DMS79 treated with DMSO at 0.1 percent for 48 hours (cell line): ENCODE data around the gene FZD7.

Experiments used
- DNase-seq: peaks from one replicate; lab custom pipeline; 2025; lab: John Stamatoyannopoulos, UW

The FZD7 gene

GRCh38 chr2:202014318-202014717, 19.3 kb upstream of the FZD7 start:
- DNase-seq: no peak

DNA sequence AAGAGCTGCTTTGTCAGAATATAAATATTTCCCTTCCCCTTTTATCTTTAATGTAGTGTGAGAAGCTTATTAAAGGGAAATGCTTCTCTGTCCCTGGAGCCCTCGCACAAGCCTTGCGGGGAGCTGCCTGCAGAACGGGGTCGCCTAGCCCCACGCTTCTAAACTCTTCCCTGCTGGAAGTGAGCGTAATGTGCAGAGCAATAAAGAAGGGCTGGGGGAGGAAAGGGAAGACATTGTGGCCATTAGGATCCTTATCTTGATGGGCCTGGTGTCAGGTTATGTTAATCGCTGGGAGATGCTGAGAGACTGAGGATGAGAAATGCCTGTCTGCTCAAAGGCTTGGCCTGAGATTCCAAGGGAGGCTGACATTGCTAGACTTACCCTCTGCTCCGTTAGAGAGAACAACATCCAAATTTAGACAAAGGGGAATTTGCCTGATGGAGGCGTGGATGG, 18.9 kb upstream of the FZD7 start:
- DNase-seq: no peak

DNA sequence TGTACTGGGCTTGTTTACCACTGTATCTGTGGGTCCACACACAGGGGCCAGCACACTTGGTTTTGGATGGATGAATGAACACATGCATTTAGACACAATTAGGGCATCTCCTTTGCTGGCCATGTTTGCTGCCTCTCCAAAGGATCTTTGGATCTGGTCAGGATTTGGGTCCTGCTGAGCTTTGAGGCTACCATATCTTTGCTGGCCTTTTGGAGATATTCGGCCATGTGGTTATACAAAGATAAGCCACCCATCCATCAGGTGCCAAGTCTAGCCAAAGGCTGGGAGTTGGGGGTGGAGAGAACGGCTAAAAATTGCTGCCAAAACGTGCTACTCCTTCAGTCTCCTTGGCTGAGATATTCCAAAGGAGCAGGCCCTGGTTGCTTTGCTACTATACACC, 18.2 kb upstream of the FZD7 start:
- no peak for DNase-seq

DNA sequence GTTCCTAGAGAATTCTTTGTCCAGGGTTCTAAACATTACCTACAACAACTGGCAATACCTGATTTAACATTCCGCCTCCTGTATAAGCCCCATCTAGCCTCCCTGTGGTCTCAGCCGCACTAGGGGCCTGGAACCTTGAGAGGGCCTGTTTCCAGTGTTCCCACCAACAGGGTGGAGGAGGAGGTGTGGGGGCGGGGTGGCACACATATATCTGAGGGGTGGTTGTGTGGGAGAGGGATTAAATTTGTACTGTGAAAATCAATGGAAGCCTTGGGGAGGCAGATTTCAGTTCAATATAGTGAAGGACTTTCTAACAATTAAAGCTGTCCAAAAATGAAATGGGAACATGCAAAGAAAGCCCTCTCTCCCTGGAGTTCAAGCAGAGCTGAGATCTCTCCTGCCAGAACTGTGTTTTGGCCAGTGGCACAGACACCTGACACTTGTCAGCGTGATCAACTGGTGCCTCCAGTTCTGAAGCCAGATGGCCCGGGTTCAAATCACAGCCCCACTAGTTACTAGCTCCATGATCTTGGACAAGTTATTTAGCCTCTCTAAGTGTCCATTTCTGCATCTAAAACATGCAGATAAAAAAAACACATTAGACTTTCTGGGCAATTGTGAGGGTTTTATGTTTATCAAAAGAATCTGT, 17.0 kb upstream of the FZD7 start:
- no peak for DNase-seq

- no peak for DNase-seq
Observed at GRCh38 chr2:202017940-202018339, 15.7 kb upstream of the FZD7 start.

DNA sequence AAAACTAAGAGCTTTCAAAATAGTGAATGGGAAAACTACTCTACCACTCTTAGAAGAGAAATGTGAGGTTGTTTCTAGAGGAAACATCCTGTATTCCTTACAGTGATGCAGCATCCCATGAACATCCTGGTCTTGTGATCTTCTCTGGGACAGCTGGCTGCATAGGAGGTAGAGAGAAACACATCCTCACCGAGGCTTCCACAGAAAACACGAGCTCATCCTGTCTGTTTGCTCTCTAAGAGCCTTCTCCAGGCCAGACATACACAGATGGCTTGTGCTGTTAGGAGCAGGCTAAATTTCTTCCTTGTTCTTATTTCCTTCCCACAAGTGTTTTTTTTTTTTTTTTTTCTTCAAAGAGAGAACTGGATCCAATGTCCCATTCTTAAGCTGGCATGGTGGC, 14.7 kb upstream of the FZD7 start:
- DNase-seq: no peak

DNA sequence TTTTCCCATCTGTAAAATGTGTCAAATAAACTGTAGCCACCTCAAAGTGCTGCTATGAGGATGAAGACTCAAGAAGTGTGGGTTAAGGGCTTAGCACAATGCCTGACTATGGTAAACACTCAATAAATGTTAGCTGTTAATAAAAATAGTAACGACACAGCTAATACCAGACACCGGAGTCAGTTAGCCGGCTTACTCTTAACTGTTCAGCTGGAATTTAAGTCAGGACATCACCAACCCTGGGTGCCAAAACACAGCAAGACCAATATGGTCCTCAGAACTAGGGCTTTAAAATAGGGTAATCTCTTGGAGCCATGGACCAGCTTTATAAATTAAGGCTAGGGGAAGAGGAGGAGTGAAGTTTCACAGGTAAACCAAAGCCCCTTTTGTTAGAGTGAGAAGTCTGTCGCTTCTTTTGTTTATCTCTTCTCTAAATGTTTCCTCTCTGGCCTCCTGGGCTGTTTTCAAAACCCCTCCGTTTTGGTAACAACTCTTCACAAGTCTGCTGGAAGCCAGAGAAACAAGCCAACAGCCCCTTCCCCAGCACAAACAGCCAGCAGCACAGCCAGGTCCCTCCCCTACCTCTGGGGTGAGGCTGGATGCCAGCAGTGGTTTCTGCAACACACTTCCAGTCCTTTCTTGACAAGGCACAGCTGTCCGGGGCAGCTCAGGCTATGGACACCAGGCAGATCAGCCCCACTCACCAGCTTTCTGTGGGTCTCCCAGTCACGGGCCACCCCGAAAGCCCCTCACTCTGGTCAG, 13.8 kb upstream of the FZD7 start:
- no peak for DNase-seq

- DNase-seq: peak; percentile 66
Observed at GRCh38 chr2:202022755-202023154, 10.9 kb upstream of the FZD7 start.

DNA sequence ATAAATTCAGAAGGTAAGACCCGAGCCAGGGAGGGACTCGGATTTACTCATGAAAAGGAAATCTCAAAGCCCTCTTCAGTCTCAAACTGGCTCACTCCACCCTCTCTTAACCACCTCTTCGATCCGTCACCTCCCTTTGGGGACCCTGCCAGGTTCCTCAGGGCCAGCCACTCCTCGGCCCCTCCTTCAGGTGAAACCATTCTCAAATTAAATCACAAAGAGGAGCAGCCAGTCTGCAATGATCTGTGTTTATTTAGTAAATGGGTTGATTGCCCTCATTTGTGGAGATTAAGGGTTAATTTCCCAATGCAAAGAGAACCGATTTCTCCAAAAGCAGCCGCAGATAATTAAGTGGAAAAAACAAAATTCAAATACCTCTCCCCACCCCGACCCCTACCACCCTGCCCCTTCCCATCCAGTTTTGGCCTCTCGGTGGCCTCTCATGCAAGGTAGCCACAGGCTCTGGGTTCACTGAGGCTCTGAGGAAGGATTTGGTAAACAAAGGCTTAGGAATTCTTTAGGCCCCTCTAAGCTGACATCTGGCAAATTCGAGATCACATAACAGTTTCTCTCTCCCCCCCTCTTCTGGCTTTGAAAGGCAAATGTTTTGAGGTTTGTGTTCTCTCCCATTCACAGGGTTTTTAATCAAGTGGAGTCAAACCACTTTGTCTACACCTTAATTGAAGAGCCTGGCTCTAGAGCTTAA, 10.3 kb upstream of the FZD7 start:
- peak; percentile 91 for DNase-seq

- DNase-seq: no peak
Observed at GRCh38 chr2:202023904-202024266, 9.8 kb upstream of the FZD7 start.

DNA sequence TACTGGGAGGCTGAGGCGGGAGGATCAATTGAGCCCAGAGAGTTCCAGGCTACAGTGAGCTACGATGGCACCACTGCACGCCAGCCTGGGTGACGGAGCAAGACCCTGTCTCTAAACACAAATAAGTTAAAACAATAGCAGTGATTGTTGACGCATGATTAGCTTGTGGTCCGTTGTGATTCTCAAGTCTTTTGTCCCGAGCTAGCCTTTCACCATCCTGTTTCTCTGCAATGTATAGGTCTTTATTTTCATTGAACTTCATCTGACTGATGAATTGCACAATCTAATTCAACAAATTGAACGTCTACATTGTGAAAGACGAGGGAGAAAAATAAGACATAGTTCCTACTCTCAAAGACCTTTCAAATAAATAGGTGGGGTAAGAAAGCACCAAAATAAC, 8.8 kb upstream of the FZD7 start:
- no peak for DNase-seq

- no peak for DNase-seq
Observed at GRCh38 chr2:202025816-202026215, 7.8 kb upstream of the FZD7 start.

DNA sequence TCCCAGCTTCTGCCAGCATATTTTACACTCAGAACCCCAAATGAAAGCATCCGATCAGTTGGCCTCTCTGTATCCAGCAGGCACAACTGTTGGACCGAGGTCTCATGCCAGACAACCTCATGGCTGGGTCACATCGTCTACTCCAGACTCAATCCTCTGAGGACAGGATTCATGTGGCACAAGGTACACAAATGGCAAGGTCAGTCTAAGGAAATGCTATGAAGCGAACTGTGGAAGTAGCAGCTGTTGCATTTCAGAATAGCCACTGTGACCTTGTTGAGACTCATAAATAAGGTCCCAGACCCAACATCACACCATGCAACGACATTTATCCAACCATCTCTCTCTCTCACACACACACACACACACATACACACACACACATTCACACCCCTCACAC, 7.1 kb upstream of the FZD7 start:
- DNase-seq: no peak

GRCh38 chr2:202030691-202031090, 3.0 kb upstream of the FZD7 start:
- no peak for DNase-seq

DNA sequence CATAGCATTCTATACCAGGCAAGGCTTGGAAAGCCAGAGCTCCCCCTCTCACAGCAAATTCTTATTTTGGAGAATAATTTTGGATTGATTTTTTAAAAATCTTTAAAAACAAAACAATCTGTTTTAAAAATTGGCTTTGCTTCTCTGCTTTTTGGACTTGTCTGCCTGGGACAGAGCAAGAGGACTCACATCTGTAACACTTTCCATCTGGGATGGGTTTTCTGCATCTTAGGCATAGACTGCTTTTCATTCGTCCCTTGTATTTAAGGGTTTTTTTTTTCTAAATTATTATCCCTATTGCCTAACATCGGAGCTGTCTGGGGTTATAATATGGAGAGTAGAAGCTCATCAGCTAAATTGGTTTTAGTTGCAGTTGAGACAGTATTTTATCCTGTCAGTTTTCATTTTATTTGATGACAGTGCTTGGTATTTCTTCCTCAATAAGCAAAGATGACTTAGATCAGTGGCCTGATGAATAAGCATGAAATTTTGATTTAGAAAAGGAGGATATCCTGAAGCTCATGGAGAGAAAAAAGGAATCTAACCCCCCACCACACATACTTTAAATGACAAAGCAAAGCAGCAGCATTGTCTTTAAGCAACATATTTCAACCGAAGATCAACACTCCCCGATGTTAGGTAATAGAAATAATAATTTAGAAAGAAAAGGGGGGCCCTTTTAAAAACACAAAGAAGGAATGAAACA, 2.3 kb upstream of the FZD7 start:
- DNase-seq: no peak

GRCh38 chr2:202032846-202033316, 774 bp upstream of the FZD7 start:
- DNase-seq: peak; percentile 43

GRCh38 chr2:202034249-202035088, 814 bp downstream of the FZD7 start:
- DNase-seq: peak; percentile 29

GRCh38 chr2:202035089-202035940, 1.7 kb downstream of the FZD7 start:
- no peak for DNase-seq

DNA sequence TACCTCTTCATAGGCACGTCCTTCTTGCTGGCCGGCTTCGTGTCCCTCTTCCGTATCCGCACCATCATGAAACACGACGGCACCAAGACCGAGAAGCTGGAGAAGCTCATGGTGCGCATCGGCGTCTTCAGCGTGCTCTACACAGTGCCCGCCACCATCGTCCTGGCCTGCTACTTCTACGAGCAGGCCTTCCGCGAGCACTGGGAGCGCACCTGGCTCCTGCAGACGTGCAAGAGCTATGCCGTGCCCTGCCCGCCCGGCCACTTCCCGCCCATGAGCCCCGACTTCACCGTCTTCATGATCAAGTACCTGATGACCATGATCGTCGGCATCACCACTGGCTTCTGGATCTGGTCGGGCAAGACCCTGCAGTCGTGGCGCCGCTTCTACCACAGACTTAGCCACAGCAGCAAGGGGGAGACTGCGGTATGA, 2.3 kb downstream of the FZD7 start:
- DNase-seq: no peak

DNA sequence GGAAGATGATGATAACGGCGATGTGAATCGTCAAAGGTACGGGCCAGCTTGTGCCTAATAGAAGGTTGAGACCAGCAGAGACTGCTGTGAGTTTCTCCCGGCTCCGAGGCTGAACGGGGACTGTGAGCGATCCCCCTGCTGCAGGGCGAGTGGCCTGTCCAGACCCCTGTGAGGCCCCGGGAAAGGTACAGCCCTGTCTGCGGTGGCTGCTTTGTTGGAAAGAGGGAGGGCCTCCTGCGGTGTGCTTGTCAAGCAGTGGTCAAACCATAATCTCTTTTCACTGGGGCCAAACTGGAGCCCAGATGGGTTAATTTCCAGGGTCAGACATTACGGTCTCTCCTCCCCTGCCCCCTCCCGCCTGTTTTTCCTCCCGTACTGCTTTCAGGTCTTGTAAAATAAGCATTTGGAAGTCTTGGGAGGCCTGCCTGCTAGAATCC, 3.0 kb downstream of the FZD7 start:
- DNase-seq: no peak
